Mammary epithelial cell (primary cell): Measurements from ENCODE around the gene KCNF1.

Experiments used
- EZH2 ChIP-seq: IDR thresholded peaks from 2 replicates; pipeline ENCODE4 v1.6.1; 2012; ENCODE audit warnings: low read length, inconsistent platforms, borderline replicate concordance
- TF ChIP-seq, protein P1 (sequence below), 2 donors: IDR thresholded peaks in 1 of 2; conservative IDR thresholded peaks in 1 of 2; 2 replicates each; pipeline ENCODE4 v1.5.1; 2011 to 2012; ENCODE audit warnings: inconsistent platforms in 2 of 2, low read length in 2 of 2, mild to moderate bottlenecking in 2 of 2, control low read depth in 1 of 2, low read depth in 1 of 2; ENCODE audit not compliant: insufficient read depth in 1 of 2; ENCODE audit errors: extremely low read depth in 1 of 2

DNA sequence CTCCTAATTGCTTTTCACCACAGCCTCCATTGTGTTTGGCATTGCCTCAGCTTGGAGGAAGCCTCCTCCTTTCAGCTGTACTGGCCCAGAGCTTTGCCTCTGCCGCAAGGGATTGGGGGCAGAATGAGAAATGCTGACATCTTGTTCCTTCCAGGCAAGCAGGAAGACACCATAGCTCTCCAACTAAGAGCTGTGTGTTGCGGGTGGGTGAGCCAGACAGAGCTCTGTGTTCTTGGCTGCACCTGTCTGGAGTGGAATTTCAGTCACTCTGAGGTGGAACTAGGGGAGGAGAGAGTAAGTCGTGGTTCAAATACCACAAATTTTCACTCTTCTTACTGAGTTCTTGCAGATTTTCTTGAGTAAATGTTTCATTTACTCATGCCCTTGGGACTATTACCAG is 36.6 kb upstream of the KCNF1 start:
- TF ChIP-seq, protein P1, sequence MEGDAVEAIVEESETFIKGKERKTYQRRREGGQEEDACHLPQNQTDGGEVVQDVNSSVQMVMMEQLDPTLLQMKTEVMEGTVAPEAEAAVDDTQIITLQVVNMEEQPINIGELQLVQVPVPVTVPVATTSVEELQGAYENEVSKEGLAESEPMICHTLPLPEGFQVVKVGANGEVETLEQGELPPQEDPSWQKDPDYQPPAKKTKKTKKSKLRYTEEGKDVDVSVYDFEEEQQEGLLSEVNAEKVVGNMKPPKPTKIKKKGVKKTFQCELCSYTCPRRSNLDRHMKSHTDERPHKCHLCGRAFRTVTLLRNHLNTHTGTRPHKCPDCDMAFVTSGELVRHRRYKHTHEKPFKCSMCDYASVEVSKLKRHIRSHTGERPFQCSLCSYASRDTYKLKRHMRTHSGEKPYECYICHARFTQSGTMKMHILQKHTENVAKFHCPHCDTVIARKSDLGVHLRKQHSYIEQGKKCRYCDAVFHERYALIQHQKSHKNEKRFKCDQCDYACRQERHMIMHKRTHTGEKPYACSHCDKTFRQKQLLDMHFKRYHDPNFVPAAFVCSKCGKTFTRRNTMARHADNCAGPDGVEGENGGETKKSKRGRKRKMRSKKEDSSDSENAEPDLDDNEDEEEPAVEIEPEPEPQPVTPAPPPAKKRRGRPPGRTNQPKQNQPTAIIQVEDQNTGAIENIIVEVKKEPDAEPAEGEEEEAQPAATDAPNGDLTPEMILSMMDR (conservative IDR thresholded peaks at IDR 0.05 in 1 of 2, IDR thresholded peaks at IDR 0.05 in 1 of 2; ENCODE audit: extremely low read depth in 1 of 2, insufficient read depth in 1 of 2, low read depth in 1 of 2, low read length in 2 of 2) = no peak
- no peak for TF ChIP-seq EZH2
